ENCODE results near the gene TMEM131L.
"Not testable (repeated sequence)": the region's sequence is repeated elsewhere in the genome, so short reads cannot be mapped to it uniquely, and the experiment has no call there.

TMEM131L gene

DNA sequence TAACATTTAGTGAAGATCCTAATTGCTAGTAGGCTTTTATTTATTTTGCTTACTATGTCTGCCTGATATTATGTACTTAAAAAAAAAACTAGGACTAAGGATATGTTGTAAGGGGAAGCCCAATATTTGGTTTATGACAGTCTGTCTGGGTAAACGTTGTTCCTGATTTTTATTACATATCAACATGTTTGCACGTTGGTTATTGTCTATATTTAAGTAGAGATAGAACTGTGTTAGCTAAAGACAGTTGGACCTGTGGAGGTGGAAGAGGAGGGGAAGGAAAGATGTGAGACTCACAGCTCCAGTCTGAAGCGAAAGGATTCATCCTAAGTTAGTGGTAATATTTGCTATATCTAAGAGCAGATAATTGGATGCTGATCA is 90.3 kb downstream of the TMEM131L start:
- DNase-seq, result no peak
- in situ Hi-C loops (cut with MboI; ENCODE audit: low pct_unique_long_range_greater_than_20kb, low sequenced_read_pairs), result no loop called here

DNA sequence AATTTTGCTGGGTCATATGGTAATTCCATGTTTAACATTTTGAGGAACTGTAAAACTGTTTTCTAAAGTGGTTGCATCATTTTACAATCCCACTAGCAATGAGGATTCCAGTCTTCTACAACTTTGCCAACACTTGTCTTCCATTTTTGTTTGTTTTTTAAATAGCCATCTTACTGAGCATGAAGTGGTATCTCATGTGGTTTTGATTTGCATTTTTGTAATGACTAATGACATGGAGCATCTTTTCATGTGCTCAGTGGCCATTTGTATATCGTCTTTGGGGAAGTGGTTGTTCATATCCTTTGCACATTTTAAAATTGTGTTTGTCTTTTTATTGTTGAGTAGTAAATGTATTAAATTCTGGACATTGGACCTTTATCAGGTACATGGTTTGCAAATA is 94.7 kb downstream of the TMEM131L start:
- no peak for DNase-seq
- in situ Hi-C loops (cut with MboI; ENCODE audit: low pct_unique_long_range_greater_than_20kb, low sequenced_read_pairs), result no loop called here

- DNase-seq, result no peak
- in situ Hi-C loops (cut with MboI; ENCODE audit: low pct_unique_long_range_greater_than_20kb, low sequenced_read_pairs), result no loop called here
These were observed 98.7 kb downstream of the TMEM131L start for GRCh38 chr4:153564630-153565525.

DNA sequence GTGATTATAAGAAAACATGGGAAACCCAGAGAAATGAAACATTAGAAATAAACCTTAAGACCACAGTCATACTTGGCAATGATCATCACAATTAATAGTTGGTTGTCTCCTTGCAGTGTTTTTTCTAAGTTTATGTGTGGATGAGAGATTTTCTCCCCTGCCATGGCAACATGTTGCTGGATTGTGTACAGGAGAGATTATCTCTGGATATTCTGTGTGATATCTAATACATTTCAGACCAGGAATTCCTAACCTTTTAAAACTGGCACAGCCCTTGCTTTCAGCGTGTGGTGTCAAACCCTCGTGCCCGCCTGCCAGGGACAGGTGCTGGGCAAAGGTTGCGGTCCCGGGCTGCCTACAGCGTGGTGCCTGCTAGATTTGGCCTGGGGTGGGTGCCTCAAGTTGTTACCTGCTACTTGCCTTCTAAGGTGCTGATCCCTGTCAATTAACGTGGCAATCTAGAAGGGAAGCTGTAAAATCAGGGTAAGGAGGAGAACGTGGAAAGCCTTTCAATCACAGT is 100.5 kb downstream of the TMEM131L start:
- no peak for DNase-seq
- in situ Hi-C loops (cut with MboI; ENCODE audit: low pct_unique_long_range_greater_than_20kb, low sequenced_read_pairs), result no loop called here

- DNase-seq; in situ Hi-C loops (cut with MboI; ENCODE audit: low pct_unique_long_range_greater_than_20kb, low sequenced_read_pairs): not testable (repeated sequence)
These were observed 101.5 kb downstream of the TMEM131L start for GRCh38 chr4:153567660-153568059.

DNA sequence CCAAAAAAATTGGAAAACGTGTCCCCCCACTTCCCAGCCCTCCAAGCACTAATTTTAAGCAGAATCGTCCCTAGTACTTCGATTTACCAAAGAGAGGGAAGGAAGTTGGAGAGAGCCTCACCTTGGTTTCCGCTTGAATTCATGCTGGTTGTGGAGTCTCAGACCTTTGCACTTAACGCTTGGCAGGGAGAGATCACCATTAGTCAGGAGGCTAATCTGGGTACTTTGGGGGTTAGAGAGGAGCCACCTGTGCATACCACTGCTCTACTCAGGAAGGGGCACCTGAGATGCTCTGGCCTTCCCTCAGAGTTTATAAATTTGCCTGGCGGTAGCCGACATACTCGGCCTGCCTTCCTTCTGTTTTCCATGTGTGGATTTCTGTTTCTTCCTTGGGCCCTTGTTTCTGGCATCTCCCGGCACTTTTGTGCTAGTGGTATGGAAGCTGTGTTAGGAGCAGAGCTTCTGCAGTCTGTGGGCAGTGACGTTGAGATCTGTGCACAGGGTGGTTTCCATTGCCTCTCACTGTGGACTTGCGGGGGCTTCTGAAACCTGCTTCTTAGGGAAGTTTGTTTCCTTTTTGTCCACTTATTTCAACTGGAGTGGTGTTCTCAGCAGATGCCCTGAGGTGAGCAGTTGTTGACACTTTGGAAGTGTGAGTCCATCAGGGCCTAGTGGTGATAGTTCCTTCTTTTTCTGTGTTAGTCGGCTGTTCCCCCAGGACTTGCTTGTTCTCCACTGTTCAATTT is 104.2 kb downstream of the TMEM131L start:
- in situ Hi-C loops (cut with MboI; ENCODE audit: low pct_unique_long_range_greater_than_20kb, low sequenced_read_pairs), result no loop called here

DNA sequence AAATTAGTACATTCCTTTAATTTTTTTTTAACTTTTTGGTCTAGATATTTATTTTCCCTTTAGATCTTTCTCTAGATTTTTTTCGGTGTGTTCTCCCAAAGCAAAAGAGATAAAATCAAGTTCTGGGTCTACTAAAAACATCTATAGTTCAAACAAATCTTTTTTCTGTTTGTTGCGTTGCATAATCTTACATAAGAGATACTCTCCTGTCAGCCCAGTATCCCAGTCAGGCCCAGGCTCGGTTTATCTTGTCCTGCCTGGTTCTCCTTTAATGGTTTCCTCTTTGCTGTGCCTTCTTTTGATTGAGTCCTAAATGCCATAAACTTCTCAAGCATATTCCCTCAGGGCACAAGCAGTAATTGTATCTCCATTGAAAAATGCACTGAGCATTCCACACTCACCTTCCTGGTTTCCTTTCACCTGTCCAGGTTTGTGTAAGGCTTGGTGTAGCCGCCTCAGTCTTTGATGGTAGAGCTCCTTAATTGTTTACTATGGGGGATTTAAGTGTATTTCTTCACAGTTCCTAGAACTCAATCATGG is 104.9 kb downstream of the TMEM131L start:
- in situ Hi-C loops (cut with MboI; ENCODE audit: low pct_unique_long_range_greater_than_20kb, low sequenced_read_pairs), result no loop called here

More for the DNA sequence above, 104.2 kb downstream of the TMEM131L start:
- DNase-seq, result no peak

GRCh38 chr4:153572609-153573008 is 106.4 kb downstream of the TMEM131L start:
- DNase-seq, result no peak
- in situ Hi-C loops (cut with MboI; ENCODE audit: low pct_unique_long_range_greater_than_20kb, low sequenced_read_pairs), result no loop called here

More for the DNA sequence above, 104.9 kb downstream of the TMEM131L start:
- DNase-seq, result no peak

DNA sequence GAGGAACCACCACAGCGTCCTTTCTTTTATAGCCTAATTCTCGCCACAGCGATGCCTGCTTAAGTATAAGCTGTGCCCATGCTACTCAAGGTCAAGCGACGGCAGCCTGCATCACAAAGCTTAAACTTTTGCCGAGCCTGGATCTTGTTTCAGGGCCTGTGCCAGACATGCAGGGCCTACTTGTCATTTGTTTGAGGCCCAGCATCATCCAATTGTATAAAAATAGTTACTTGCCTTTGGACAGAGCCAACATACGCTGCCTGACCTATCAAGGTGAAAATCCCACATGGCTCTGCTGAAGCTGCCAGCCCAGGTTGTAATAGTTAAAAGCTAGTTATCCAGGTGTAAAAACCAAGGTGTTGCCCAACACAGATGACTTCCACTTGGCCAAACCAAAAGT is 107.1 kb downstream of the TMEM131L start:
- no peak for DNase-seq
- in situ Hi-C loops (cut with MboI; ENCODE audit: low pct_unique_long_range_greater_than_20kb, low sequenced_read_pairs), result no loop called here

- peak; percentile 69 for DNase-seq
- in situ Hi-C loops (cut with MboI; ENCODE audit: low pct_unique_long_range_greater_than_20kb, low sequenced_read_pairs), result no loop called here
These were observed 108.0 kb downstream of the TMEM131L start for GRCh38 chr4:153573881-153574802.

GRCh38 chr4:153576443-153576774 is 110.2 kb downstream of the TMEM131L start:
- in situ Hi-C loops (cut with MboI; ENCODE audit: low pct_unique_long_range_greater_than_20kb, low sequenced_read_pairs), result loop anchor here (25.0 kb wide), 1 partner anchor 414 kb away; no protein-coding TSS in a partner anchor
- DNase-seq, result no peak

DNA sequence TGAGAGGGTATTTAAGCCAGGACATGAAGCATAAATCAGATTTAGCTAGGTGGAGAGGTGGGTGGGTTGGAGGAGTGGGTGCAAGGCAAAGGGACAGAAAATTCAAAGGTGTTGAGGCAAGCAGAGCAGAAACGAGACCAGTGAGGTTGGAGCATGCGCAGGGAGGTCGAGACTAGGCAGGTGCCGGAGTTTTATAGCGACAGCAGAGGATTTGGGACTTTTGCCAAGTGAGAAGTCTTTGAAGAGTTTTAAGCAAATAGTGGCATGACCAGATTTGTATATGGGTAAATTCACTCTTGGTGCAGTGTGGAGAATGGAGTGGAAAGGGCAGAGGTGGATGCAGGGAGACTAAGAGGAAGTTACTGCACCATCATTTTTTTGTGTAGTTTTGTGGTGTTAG is 110.9 kb downstream of the TMEM131L start:
- in situ Hi-C loops (cut with MboI; ENCODE audit: low pct_unique_long_range_greater_than_20kb, low sequenced_read_pairs), result loop anchor here (25.0 kb wide), 1 partner anchor 415 kb away; no protein-coding TSS in a partner anchor

DNA sequence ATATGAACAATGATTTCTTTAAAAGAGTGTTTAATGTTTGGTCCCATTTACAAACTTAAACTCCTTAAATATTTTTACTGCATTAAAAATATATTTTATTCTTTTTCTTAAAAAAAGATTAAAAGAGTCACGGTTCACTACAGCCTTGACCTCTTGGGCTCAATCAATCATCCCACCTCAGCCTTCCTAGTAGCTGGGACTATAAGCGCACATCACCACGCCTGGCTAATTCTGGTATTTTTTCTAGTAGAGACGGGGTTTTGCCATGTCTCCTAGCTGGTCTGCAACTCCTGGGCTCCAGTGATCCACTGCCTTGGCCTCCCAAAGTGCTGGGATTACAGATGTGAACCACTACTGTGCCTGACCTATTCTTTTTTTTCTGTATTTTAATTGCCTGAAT is 113.2 kb downstream of the TMEM131L start:
- in situ Hi-C loops (cut with MboI; ENCODE audit: low pct_unique_long_range_greater_than_20kb, low sequenced_read_pairs), result loop anchor here (25.0 kb wide), 1 partner anchor 417 kb away; no protein-coding TSS in a partner anchor
- DNase-seq, result no peak

More for the DNA sequence above, 110.9 kb downstream of the TMEM131L start:
- DNase-seq, result no peak

GRCh38 chr4:153579872-153580271 is 113.7 kb downstream of the TMEM131L start:
- in situ Hi-C loops (cut with MboI; ENCODE audit: low pct_unique_long_range_greater_than_20kb, low sequenced_read_pairs), result loop anchor here (25.0 kb wide), 1 partner anchor 418 kb away; no protein-coding TSS in a partner anchor
- DNase-seq, result peak; percentile 25

DNA sequence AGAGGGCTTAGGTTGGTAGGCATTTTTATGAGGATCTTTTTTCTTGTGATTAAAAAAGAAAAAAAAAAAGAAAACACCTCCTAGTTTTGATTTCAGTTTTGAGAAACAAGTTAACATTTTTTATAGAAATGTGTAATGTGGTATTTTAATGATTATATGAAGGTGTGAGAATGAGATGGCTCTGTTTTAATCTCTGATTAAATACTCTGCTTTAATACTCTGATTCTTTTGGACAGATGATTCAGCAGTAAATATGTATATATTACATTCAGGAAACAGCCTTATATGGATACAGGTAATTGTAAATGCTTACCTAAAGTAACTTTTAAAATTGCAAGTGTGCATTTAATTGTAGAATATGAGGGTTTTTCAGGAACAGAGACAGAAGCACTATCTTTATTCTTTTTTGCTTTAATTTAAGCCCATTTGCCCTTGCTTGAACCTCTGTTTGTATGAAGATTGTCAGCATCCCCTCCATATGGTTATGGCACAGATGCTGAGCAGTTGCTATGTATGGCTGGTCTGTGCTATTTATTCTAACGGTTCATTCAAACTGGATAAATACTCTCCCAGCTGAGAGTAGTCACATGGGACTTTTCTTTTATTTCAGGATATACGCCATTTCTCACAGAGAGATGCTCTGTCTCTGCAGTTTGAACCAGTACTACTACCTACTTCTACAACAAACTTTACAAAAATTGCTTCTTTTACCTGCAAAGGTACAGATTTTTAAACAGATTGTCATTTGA is 117.0 kb downstream of the TMEM131L start:
- in situ Hi-C loops (cut with MboI; ENCODE audit: low pct_unique_long_range_greater_than_20kb, low sequenced_read_pairs), result loop anchor here (25.0 kb wide), 1 partner anchor 421 kb away; no protein-coding TSS in a partner anchor
- no peak for DNase-seq

GRCh38 chr4:153585026-153585425 is 118.9 kb downstream of the TMEM131L start:
- in situ Hi-C loops (cut with MboI; ENCODE audit: low pct_unique_long_range_greater_than_20kb, low sequenced_read_pairs), result loop anchor here (25.0 kb wide), 1 partner anchor 423 kb away; no protein-coding TSS in a partner anchor
- DNase-seq, result no peak

DNA sequence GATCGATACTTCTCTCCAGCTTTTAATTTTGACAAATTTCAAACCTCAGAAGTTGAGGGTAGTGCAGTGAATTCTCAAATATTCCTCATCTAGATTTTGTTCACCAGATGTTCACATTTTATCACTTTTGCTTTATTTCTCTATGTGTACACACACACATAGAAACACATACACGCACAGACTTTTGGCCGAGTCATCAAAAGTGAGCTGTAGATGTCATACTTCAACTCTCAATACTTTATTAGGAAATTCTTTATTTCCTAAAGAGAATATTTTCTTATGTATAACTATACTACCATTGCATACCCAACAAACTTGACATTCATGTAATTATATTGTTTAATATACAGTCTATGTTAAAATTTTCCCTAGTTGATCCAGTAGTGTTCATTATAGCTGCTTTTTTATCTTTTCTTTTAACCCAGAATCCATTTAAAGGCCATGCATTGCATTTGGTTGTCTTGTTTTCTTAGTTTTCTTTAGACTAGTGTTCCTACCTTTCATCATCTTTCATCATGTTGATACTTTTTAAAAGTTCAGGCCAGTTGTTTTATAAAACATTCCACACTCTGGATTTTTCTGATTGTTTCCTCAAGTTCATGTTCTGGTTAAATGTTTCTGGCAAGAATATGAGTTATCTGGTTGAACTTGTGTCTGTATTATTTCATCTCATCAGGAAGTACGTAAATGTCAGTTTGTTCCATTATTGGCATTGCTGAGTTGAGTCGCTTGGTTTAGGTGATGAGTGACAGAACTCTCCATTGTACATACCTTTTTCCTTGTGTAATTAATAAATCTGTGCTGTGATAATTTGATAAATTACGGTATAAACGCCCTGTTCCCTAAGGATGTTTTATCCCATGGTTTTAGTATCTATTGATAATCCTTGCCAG is 123.8 kb downstream of the TMEM131L start:
- DNase-seq, result no peak
- in situ Hi-C loops (cut with MboI; ENCODE audit: low pct_unique_long_range_greater_than_20kb, low sequenced_read_pairs), result loop anchor here (25.0 kb wide), 1 partner anchor 428 kb away; no protein-coding TSS in a partner anchor

Data from KBM-7 (cell line).